Ovary (tissue), 3 donors: ENCODE data around the gene ANKRD33B.

Experiments used
- CTCF ChIP-seq, 3 donors: fragments of 450-650 bp in 2 of 3; fragments of 200-600 bp in 1 of 3; IDR thresholded peaks; one replicate each; pipeline versions ENCODE4 v1.5.1 to v1.8.0; 2016 to 2022; ENCODE audit warnings: antibody characterized with exemption in 3 of 3, mild to moderate bottlenecking in 1 of 3
- POLR2A ChIP-seq: fragments of 450-650 bp; IDR thresholded peaks from one replicate; pipeline ENCODE4 v1.6.1; 2017; ENCODE audit warnings: antibody characterized with exemption, mild to moderate bottlenecking, moderate library complexity
- donor health status: DM: no; HTN: no; CAD: no.

GRCh38 chr5:10628601-10629000 lies 64.7 kb downstream of the ANKRD33B start:
- TF ChIP-seq CTCF (IDR thresholded peaks at IDR 0.05) (no peak), POLR2A (no peak)
